Right renal cortex interstitium (tissue), 3 donors: ENCODE results near the gene PDCD1. TPM values are rescaled to one million over a fixed set of nuclear protein-coding genes. Genes with fewer than 3 reads are reported as not detected.

Experiments
- DNase-seq, 3 donors: peaks; one replicate each; pipeline ENCODE4 v3.0.0-alpha.2; 2013; ENCODE audit warnings: low read depth in 3 of 3, low spot score in 2 of 3
- polyA plus RNA-seq, 3 donors: library from polyadenylated mRNA; unstranded; fragments of 120-200 nt; gene quantifications; one replicate each; pipeline ENCODE4 v1.2.1, GENCODE V29; 2013; ENCODE audit not compliant: insufficient read length in 3 of 3

Gene PDCD1
- polyA plus RNA-seq, 3 donors, result 0.15 TPM; not detected in 2

DNA sequence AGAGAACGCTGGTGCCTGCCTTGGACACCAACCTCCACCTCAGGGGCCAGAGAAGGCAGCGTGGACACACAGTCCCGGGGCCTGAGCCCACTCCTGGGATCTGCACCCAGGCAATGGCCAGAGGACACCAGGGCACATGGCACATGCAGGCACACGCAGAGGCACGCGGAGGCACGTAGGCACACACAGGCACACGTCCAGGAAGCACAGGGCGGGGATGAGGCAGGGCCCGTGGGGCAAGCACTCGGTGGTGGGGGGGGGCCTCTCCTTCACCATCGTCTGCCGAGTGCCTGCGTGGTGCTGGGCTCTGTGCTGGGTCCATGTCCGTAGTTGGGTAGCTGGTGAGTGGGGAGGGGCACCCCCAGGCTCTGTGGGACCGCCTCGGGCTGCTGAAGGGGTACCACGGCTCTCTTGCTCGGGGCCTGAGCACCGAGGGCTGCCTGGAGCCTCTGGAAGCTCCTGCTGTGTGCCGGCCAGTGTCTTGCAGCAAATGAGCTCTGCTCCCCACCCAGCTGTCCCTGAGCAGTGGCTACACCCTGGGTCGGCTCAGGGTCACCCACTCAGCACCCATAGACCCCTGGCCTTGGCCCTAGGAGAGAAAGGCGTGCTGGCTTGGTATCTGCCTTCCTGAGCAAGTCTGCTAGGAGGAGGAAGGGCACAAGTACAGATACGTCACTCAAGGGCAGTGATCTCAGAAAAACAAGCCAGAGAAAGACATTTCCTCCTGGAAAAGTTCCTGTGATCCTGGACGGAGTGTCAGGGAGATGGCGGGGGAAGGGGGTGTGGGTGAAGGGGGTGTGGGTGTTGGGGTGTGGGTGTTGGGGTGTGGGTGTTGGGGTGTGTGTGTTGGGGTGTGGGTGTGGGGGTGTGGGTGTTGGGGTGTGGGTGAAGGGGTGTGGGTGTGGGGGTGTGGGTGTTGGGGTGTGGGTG, 37.3 kb upstream of the PDCD1 start:
- DNase-seq, result no peak

DNA sequence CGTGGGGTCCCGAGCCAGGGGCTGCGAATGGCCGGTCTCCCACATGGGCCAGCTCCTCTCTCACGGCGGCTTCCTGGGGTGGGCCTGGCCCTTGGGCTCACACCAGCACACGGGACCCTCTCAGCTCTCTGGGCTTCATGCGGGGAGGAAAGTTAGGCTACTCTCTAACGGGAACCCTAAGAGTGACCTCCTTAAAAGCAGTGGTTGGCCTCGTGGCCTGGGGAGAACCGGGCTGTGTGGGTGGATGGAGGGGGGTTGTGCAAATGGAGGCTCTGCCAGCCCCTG, 36.7 kb upstream of the PDCD1 start:
- DNase-seq, result no peak

DNA sequence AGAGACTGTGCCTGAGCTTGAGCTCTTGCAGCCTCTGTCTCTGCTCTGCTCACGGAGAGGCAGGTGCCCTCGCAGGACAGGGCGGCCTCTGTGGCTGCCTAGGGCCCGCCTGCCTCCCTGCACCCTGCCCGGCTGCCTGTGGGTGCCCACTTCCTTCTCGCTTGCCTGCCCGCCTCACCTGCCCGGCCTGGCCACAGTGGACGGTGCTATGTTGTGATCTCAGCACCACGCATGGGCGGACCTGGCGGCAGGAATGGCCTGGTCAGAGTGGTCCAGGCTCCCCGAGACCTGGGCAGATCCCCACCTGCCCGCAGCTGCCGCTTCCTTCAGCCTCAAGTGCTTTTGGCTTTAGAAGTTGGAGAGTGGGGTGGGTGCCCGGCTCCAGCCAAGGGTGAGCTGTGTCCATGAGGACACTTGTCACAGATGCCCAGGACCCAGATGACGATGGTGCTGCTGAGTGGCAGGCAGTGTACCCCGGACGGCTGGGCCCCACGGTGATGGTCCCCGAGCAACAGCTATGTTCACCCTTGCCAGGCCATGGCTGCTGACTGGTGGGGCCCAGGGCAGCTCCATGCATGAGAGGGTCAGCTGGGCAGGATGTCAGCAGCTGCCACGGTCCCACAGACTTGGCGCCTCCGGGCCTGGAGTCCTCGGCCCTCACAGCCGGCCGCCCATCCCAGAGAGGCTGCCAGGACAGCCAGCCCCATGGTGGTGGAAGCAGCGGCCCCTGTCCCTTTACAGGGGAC, 36.2 kb upstream of the PDCD1 start:
- DNase-seq, result no peak

DNA sequence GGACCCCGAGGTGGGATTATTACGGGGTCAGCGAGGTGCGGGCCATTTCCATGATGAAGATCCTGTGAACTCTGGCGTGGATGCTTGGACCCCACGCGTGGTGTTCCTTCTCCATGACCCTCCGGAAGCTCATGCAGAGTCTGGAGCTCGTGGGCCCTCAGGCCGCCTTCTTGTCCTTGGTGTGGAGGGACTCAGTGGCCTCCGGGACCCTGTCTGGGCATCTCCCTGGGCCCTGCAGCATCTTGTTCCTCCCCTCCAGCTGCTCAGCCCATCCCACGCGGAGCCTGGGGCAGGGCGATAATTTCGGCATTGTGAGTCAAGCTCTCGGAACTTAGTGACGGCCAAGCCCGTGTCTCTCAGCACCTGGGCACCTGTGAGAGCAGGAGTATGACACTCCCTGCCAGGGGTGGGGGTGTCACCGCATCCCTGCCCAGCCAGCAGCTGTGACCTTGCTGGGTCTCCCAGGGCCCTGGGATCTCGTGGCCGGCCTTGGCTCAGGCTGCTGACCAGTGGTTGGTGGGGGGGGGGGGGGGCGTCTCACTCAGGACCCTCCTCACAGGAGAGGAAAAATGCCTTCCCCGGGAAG, 35.5 kb upstream of the PDCD1 start:
- DNase-seq, result no peak

DNA sequence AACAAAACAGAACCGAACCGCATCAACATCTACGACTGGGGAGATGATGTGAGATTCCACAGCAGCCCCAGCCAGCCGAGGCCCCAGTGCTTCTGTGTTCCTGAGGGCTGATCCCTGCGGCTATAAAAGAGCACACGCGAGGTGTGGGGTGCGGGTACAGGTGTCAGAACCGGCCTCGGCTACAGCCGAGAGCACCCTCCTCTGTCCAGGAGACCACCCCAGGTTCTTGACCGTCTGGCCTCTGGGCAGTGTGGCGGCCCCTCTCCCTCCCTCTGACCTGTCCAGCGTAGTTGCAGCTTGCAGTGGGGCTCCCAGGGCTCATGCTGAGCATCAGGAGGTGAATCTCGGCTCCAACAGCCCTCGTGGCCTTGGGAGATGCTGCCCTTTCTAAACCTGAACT, 34.6 kb upstream of the PDCD1 start:
- no peak for DNase-seq

DNA sequence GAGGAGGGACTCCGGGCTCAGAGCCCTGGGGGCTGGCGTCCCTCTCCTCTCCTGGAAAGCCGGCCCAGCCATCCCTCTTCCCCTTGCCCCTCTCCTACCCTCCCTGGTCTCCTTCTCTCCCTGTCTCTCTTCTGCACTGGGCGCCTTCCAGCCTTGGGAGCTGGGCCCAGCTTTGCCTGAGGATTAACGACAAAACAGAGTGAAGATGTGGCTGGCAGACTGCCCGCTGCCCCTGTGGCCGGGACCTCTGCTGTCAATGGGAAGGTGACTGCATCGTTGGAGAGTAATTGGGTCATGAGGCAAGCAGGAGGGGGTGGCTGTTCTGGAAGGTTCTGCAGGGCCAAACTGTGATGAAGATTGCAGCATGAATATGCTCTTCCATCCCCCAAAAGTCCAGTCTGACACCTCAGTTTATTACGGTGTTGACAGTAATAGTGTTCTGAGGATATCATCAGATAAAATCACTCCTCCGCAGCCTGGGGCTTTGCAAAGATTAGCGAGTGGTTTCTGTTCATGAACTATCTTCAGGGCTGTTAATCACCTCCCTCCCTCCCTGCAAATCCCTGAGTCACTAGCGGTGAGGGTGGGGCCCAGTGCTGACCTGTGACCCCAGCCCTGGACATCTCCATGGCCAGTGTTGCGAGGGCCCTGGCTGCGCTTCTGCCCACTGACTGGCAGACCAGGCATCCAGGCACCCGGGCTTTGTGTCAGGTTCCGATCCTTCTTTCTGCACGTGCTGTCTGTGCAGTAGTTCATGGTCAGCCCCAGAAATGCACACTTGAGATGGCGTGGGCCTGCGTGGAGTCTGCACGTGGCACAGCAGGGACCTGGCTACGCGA, 33.8 kb upstream of the PDCD1 start:
- DNase-seq, result no peak

DNA sequence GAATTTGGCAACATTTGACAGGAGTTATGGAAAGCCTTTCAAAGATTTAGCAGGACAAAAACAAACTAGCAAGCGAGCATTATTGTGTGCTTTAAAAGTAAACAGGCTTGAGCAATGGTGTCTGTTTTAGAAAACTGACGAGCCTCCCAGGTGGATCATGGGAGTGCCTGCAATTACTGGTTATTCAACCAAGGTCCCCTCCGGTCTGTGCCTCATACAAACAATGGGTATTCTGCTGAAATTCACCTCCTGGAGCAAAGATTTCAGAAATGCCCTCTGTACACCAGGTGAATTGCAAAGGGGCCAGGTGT, 33.2 kb upstream of the PDCD1 start:
- DNase-seq, result no peak

DNA sequence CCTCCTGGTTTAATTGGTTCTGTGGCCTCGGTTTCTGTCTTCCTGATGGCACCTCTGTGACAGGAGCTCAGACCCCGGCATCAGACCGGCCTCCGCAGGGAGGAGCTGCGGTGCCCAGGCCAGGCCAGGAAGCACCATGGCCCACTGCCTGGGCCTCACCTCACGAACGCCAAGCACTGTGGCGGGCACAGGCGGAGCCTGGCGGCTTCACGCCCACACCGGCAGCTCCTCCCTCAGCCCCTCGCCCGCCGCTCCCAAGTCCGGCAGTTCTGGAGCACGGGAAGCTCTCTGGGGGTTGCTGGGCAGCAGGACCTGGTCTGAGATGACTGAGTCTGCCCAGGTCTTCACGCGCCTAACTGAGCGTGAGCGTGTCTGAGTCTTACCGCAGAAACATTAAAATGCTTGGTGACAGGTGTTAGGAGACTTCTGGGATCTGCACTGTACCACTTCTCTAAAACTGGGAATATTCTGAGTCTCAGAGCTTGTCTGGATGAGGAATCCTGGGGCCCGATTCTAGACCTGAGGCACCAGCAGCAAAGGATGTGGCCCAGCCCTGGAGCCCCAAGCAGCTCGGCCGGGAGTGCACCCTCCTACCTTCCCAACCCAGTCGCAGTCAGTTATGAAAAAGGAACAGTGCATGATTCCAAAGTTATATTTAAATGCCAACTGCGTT, 32.8 kb upstream of the PDCD1 start:
- no peak for DNase-seq

DNA sequence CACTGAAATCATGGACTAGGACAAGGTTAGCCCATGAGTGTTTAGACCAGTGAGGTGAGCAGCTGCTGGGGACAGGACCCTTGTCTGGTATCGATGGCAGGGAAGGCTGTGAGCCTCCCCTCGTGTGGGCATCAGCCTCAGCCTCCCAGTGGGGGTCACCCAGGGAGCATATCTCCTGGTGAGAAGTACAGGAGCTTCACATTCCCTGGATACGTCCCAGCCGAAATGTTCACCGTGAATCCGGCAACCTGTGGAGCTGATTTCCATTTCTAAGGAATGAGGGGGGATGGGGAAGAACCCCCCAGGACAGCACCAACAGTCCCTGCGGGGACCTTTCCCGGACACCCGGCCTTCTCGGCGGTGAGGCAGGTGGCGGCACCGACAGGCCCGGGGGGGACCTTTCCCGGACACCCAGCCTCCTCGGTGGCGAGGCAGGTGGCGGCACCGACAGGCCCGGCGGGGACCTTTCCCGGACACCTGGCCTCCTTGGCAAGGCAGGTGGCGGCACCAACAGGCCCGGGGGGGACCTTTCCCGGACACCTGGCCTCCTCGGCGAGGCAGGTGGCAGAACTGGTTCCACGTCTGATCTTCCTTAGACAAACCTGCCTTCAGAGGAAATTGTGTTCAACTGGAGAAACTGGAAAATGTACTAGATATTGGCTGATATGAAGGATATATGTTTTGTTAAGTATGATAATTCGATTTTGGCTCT, 32.0 kb upstream of the PDCD1 start:
- no peak for DNase-seq

DNA sequence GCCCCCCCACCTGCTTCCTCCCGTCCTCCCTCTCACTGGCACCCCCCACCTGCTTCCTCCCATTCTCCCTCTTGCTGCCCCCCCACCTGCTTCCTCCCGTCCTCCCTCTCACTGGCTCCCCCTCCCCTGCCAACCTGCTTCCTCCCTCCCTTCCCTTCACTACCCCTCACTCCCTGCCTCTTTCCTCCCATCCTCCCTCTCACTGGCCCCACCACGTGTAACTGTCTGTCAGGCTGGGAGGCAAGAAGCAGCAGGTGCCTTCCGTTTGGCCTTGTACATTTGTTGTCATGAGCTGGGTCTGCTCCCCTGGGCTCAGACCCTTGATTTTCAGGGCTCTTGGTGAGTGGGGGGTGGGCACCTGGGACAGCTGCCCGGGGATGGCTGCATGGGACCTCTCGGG, 29.9 kb upstream of the PDCD1 start:
- no peak for DNase-seq

DNA sequence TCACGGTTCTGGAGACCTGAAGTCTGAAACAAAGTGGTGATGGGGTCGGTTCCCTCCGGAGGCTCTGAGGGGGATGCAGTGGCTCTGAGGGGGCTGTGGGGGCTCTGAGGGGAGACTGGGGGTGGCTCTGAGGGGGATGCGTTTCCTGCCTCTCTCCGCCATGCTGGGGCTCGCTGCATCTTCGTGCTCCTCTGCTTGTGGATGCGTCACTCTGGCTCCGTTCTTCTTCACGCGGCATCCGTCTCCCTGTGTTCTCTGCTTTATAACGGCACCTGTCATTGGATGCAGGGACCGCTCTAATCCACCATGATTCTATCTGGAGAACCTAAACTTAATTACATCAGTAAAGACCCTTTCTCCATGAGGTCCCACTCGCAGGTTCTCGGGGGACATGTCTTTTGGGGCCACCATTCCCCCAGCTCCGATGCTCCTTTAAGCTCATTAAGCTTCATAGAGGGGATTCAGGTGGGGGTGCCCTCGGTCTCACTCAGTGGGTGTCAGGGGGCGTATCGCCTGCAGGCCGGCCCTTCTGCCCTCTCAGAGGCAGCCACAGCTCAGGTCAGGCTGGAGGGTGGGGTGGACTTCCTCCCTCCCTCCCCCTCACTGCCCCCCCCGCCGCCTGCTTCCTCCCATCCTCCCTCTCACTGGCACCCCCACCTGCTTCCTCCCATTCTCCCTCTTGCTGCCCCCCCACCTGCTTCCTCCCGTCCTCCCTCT, 29.3 kb upstream of the PDCD1 start:
- no peak for DNase-seq

DNA sequence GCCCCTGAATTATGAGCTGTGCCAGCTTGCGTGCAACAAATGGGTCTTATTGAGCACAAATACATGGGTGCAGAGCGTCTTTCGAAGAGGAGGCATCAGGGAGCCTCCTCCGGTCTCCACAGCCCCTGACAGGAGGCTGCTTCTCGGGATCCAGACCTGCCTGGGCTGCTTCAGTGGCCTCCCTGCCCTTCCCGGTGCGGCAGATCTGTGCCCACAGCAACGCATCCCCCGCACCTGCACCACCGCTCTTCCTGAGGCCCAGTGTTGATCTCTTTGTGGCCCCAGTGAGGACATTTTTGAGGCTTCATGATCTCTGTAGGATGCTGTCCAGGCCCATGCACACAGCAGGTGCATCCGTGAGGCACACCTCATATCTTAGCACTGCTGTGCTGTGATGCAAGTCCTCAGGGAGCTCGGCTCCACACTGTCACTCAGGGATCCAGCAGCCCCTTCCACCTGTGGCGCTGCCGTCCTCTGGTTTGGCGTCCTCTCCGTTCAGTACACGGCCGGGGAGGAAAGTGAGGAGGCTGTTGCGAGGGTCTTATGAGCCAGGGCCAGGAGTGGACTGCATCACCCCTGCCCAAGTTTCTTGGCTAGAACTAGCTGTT, 28.2 kb upstream of the PDCD1 start:
- DNase-seq, result no peak

DNA sequence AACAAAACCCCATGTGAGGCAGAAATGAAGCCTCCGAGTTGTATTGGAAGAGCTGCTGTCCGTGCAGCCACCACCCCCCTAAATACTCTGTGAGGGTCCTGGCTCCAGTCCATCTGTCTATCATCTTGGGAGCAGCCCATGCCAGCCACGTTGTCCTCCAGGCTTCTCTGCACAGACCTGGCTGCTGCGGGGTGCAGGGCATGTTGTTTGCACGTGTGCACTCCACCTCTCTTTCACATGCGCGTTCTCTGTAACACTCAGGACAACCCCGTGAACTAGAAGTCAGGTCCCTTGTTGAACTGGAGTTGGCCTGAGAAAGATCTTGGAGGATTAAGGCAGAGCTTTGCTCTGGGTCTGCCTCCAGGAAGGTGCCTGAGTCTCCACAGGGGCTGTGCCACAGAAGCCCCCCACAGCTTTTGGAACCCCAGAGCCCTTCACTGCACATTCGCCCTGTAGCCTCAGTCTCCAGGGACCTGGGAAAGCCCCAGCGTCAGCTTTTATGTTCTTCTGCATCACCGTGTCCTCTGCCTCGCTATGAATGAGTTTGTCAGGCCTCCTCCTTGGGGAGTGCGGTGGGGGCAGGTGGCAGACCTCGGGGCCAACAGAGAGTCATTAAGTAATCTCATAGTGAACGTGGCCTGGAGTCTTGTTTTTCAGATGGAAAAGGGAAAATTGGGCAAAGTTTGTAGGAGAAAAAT, 27.4 kb upstream of the PDCD1 start:
- no peak for DNase-seq

DNA sequence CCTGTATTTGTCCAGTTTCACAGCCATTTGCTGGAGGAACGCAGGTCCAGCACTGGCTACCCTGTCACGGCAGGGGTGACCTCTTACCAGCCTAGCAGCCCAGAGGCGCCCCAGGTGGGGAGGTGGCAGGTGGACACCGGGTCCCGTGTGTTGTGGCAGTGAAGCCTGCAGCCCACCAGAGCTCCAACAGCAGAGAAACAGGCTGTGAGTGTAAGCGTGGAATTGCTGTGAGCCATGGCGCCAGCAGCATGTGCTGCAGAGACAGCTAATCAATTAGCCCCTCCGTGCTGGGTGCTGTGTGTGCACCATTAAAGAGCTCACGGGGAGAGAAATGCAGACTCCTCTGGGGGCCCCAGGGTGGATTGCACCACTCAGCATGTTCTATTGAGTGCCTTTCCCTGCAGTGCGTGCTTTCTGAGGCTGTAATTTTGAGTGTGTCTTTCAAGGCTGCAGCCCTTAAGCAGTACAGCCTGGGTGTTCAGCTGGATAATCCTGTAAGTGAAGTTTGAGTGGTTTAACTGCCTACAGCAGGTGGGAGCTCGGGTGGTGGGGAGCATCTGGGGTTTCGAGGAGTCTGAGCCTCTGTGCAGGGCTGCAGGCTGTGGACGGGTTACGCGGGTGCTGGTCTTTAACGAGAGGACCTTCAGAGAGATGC, 26.7 kb upstream of the PDCD1 start:
- DNase-seq, result no peak

DNA sequence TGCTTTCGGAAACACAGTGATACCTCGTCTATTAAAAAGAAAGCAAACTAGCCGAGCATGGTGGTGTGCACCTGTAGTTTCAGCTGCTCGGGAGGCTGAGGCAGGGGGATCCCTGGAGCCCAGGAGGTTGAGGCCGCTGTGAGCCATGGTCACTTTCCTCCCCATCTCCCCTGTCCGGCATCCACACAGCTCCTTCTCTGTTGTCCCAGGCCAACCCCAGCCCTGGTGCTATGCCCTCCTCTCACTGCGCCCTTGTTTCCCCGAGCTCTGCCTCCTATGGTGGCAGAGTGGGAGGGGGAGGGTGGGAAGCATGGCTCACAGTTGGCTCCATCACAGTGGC, 26.2 kb upstream of the PDCD1 start:
- DNase-seq, result no peak

DNA sequence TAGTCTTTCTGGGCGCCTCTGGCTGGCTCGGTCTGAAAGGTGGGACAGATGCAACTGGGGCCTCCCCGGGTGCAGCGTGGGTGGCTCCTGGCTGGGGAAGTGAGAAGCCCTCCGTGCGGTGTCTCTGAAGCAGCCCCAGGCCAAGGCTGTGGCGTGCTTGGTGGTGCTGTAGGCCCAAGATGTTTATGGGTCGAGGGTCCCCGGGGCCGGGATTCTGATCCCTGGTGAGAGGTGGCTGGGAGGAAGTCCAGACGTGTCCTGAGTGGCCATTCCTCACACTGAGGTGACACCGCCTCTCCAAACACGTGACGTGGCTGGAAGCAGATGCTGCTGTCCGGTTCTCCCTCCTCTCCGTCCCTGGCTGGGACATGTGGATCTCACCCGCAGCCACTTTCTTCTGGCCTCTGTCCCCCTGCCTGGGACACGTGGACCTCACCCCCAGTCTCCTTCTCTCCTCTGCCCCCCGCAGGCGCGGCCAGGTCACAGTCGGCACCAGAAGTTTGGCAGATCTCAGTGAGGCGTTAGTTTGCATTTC, 23.5 kb upstream of the PDCD1 start:
- DNase-seq, result no peak

DNA sequence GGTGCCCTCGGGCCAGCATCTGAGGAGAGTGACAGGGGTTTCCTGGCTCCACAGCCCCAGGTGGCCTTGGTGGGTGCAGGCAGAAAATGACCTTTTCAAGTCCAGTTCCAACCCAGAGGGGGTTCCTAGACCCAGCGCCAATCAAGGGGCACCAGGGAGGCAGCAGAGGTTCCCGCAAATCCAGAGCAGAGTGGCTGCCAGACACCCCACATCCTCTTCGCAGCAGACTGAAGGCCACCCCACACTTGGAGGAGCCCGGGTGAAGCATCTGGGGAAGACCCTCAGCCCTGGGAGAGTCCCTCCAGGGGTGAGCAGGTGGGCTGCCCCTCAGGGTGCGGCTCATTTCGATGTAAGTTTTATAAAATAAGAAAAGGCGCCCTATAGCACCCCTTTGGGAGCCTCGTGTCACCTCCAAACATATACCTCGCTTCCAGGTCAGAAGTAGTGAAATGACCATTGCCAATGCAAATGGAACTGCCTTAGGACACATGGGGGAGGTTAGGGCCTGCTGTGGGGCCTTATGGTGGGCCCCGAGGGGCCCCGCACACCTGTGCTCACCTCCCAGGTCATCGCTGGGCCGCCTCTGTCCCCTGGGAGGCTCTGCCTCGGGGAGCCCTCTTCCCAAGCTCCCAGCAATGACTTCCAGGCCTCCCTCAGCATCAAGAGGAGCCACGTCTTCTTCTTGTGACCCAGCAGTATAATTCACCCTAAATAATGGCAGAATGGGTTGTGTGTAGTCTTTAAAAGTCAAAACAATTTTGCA, 21.8 kb upstream of the PDCD1 start:
- DNase-seq, result no peak
